K562 (cell line): ENCODE results near the gene DTX1. TPM values are rescaled to one million over a fixed set of nuclear protein-coding genes. Genes with fewer than 3 reads are reported as not detected.

Experiments used
- ATAC-seq: fragments of 200-7000 bp; cut with Tn5 transposase; 3 replicates; pipeline ENCODE4 v1.9.1; 2020; ENCODE audit warnings: moderate library complexity
- BruUV-seq: library from RNA; stranded (reverse); fragments of 400-500 nt; replicated peaks from 2 replicates; lab custom pipeline; 2021; lab: Mats Ljungman, UMichigan
- CTCF ChIA-PET: fragments of 300-600 bp; formaldehyde crosslinking; extraction: SDS; loops from one replicate; lab custom pipeline; 2021; ENCODE audit warnings: low intra/inter-chr PET ratio; lab: Yijun Ruan, JAX
- POLR2A ChIA-PET: fragments of 300-600, 350-650 bp; sonication (Branson Sonifier 250); formaldehyde crosslinking; extraction: SDS; loops from one replicate; lab custom pipeline; 2021; ENCODE audit warnings: antibody characterized with exemption, inconsistent platforms; lab: Yijun Ruan, JAX
- DNase-seq, 4 experiments: peaks; one replicate each; pipeline versions ENCODE4 v3.0.0 to v3.0.0-alpha.2; 2011 to 2018; ENCODE audit warnings: low spot score in 3 of 4, mixed read lengths in 3 of 4; ENCODE audit errors: extremely low read depth in 1 of 4
- FAIRE-seq: peaks from 2 replicates; lab custom pipeline; 2011; peaks lifted over from hg19 to GRCh38; lab: Jason Lieb, UNC
- H2AFZ ChIP-seq: 2 replicates; pipeline ENCODE4 v1.6.0; 2011; ENCODE audit warnings: low read depth, low read length, control low read depth, inconsistent platforms
- H3K27ac ChIP-seq: fragments of 200-600 bp; 3 replicates; pipeline ENCODE4 v1.8.0; 2011; ENCODE audit warnings: low read depth, mild to moderate bottlenecking, control low read depth, inconsistent platforms, low read length, moderate library complexity, mixed read lengths; ENCODE audit errors: extremely low read depth
- H3K27me3 ChIP-seq, 2 experiments: fragments of 300-600 bp in 1 of 2; 2 replicates in 1 of 2; 3 replicates in 1 of 2; pipeline versions ENCODE4 v1.6.0 to v1.8.0; 2011; ENCODE audit warnings: inconsistent platforms in 2 of 2, low read length in 2 of 2, mild to moderate bottlenecking in 1 of 2, mixed read lengths in 1 of 2, moderate library complexity in 1 of 2; ENCODE audit not compliant: control insufficient read depth in 2 of 2, insufficient read depth in 2 of 2
- H3K36me3 ChIP-seq: fragments of 300-600 bp; 3 replicates; pipeline ENCODE4 v1.8.0; 2011; ENCODE audit warnings: mild to moderate bottlenecking, low read length, inconsistent platforms; ENCODE audit not compliant: control insufficient read depth, insufficient read depth
- H3K4me1 ChIP-seq, 2 experiments: fragments of 200-600 bp in 1 of 2; replicated peaks in 1 of 2; 2 replicates in 1 of 2; 3 replicates in 1 of 2; pipeline versions ENCODE4 v1.5.1 to v1.8.0; 2011; ENCODE audit warnings: inconsistent platforms in 2 of 2, low read length in 2 of 2, mild to moderate bottlenecking in 1 of 2, mixed read lengths in 1 of 2, moderate library complexity in 1 of 2; ENCODE audit not compliant: control insufficient read depth in 2 of 2, insufficient read depth in 2 of 2
- H3K4me2 ChIP-seq: 2 replicates; pipeline ENCODE4 v1.6.1; 2011; ENCODE audit warnings: low read length, control low read depth, inconsistent platforms, mixed read lengths; ENCODE audit not compliant: insufficient read depth
- H3K4me3 ChIP-seq: fragments of 200-600 bp; sonication (generic), shearing (Covaris generic); 2 replicates; pipeline ENCODE4 v1.5.1; 2016; ENCODE audit warnings: control low read depth, inconsistent platforms
- H3K79me2 ChIP-seq: fragments of 200-600 bp; 3 replicates; pipeline ENCODE4 v1.8.0; 2011; ENCODE audit warnings: low read length, inconsistent platforms; ENCODE audit not compliant: control insufficient read depth, insufficient read depth
- H3K9ac ChIP-seq, 2 experiments: 2 replicates each; pipeline versions ENCODE4 v1.6.0 to v1.6.1; 2011; ENCODE audit warnings: low read depth in 2 of 2, low read length in 2 of 2, control low read depth in 1 of 2, inconsistent platforms in 1 of 2, mild to moderate bottlenecking in 1 of 2, mixed read lengths in 1 of 2; ENCODE audit not compliant: insufficient read depth in 1 of 2
- H3K9me1 ChIP-seq: one replicate; pipeline ENCODE4 v1.6.0; 2011; ENCODE audit warnings: inconsistent platforms, mild to moderate bottlenecking, low read length, moderate library complexity; ENCODE audit not compliant: control insufficient read depth, insufficient read depth
- H3K9me3 ChIP-seq: replicated peaks from 2 replicates; pipeline ENCODE4 v1.5.1; 2011; ENCODE audit warnings: low read depth, low read length, inconsistent platforms; ENCODE audit not compliant: control insufficient read depth, insufficient read depth
- H4K20me1 ChIP-seq: replicated peaks from 2 replicates; pipeline ENCODE4 v1.6.1; 2011; ENCODE audit warnings: low read length, inconsistent platforms, mixed read lengths; ENCODE audit not compliant: control insufficient read depth, insufficient read depth
- ADNP ChIP-seq: fragments of 200-800 bp; sonication (Bioruptor generic); IDR thresholded peaks from 2 replicates; pipeline ENCODE4 v1.6.1; 2016; ENCODE audit warnings: missing genetic modification characterization, missing compliant biosample characterization
- BRF1 ChIP-seq: IDR thresholded peaks from 3 replicates; pipeline ENCODE4 v1.6.1; 2011; ENCODE audit warnings: borderline replicate concordance, mild to moderate bottlenecking; ENCODE audit not compliant: insufficient read length; ENCODE audit errors: extremely low read depth
- CBX2 ChIP-seq: fragments of 200-600 bp; sonication (generic); IDR thresholded peaks from one replicate; pipeline ENCODE4 v1.6.1; 2012; ENCODE audit warnings: mild to moderate bottlenecking, low read length, inconsistent platforms; ENCODE audit not compliant: insufficient read depth, poor library complexity, severe bottlenecking
- LCOR ChIP-seq: sonication (generic); formaldehyde crosslinking; IDR thresholded peaks from 2 replicates; pipeline ENCODE4 v1.8.0; 2022; ENCODE audit warnings: mild to moderate bottlenecking, missing genetic modification reagents
- MTA2 ChIP-seq: fragments of 450-650 bp; IDR thresholded peaks from 2 replicates; pipeline ENCODE4 v1.6.1; 2016; ENCODE audit warnings: low read depth
- NFXL1 ChIP-seq: fragments of 450-650 bp; formaldehyde crosslinking; IDR thresholded peaks from 2 replicates; pipeline ENCODE4 v1.4.0; 2021; ENCODE audit warnings: mild to moderate bottlenecking
- PYGO2 ChIP-seq: fragments of 450-650 bp; IDR thresholded peaks from 2 replicates; pipeline ENCODE4 v1.6.1; 2016; ENCODE audit warnings: mild to moderate bottlenecking, missing genetic modification characterization, moderate library complexity, missing compliant biosample characterization
- RBM17 ChIP-seq: fragments of 200-400 bp; formaldehyde crosslinking; IDR thresholded peaks from 2 replicates; pipeline ENCODE4 v1.6.1; 2017; ENCODE audit warnings: low read depth, mild to moderate bottlenecking, low read length, borderline replicate concordance
- RBM25 ChIP-seq: fragments of 200-400 bp; formaldehyde crosslinking; IDR thresholded peaks from 2 replicates; pipeline ENCODE4 v1.6.1; 2018; ENCODE audit warnings: low read length, low read depth, moderate library complexity; ENCODE audit not compliant: severe bottlenecking
- SIN3B ChIP-seq: fragments of 450-650 bp; IDR thresholded peaks from 2 replicates; pipeline ENCODE4 v1.6.1; 2017; ENCODE audit warnings: low read depth, mild to moderate bottlenecking, moderate library complexity
- TCF15 ChIP-seq: fragments of 250-450 bp; sonication (Bioruptor Pico); IDR thresholded peaks from 2 replicates; pipeline ENCODE4 v1.8.0; 2022; ENCODE audit warnings: moderate library complexity, mild to moderate bottlenecking, inconsistent platforms
- XRCC4 ChIP-seq: IDR thresholded peaks from one replicate; pipeline ENCODE4 v1.6.1; 2011; ENCODE audit not compliant: insufficient read depth, insufficient read length; ENCODE audit errors: extremely low read depth
- ZFP36 ChIP-seq: fragments of 150-350 bp; IDR thresholded peaks from 2 replicates; pipeline ENCODE4 v1.6.1; 2018; ENCODE audit warnings: low read length, low read depth; ENCODE audit not compliant: partially characterized antibody
- ZNF584 ChIP-seq: fragments of 200-800 bp; sonication (Bioruptor generic); IDR thresholded peaks from 2 replicates; pipeline ENCODE4 v1.6.1; 2016; ENCODE audit warnings: low read depth, mild to moderate bottlenecking, missing genetic modification characterization, missing compliant biosample characterization
- WGBS: fragments of 100-300 bp; shearing (Covaris generic); methylation state at CpG from one replicate; pipeline ENCODE4 v1.1.6; 2016; ENCODE audit warnings: low coverage, mixed read lengths; ENCODE audit not compliant: insufficient coverage; ENCODE audit errors: missing lambda C conversion rate; 5-methylcytosine and 5-hydroxymethylcytosine counted together
- in situ Hi-C: fragments of 300-500 bp; cut with MboI; formaldehyde crosslinking; loops from 4 replicates; pipeline ENCODE4 v1.15.0; 2018; ENCODE audit warnings: inconsistent platforms, mixed read lengths
- intact Hi-C: fragments of 100-400 bp; cut with micrococcal nuclease; formaldehyde crosslinking; loops from 2 replicates; pipeline ENCODE4 v1.14.2; 2022
- polyA plus RNA-seq, 8 experiments: library from polyadenylated mRNA; depleted of rRNA in 4 of 8; stranded (reverse) in 5 of 8; unstranded in 3 of 8; fragments of >200 nt; fragmentation: Nextera tagmentation in 2 of 8; fragmentation: Illumina TruSeq in 1 of 8; extraction: Ambion mirVana in 2 of 8; extraction: Trizol in 1 of 8; gene quantifications; 2 replicates each; pipeline versions ENCODE4 v1.2.1 to v1.2.3, GENCODE V29; 2011 to 2014; ENCODE audit warnings: inconsistent platforms in 1 of 8, missing spikeins in 1 of 8
- total RNA-seq, 7 experiments: library from RNA; depleted of rRNA in 6 of 7; stranded (reverse); fragments of >200 nt in 6 of 7; fragmentation: Illumina TruSeq in 2 of 7; extraction: Trizol in 2 of 7; gene quantifications; 2 replicates each; pipeline versions ENCODE4 v1.2.1 to v1.2.3, GENCODE V29; 2011 to 2021; ENCODE audit warnings: low replicate concordance in 1 of 7

The DTX1 gene
- total and polyA plus RNA-seq, 9 of the 15 experiments (the other 6 are each of a cell fraction or from before 2014, with no cell fraction given): not detected

- H3K79me2 ChIP-seq: no peaks in the 10 kb centered on the region
Observed at GRCh38 chr12:113067987-113068935, 11.7 kb downstream of the DTX1 start.

More at GRCh38 chr12:113067987-113068935, 11.7 kb downstream of the DTX1 start:
- no peak for ATAC-seq
- Histone ChIP-seq H3K27me3 (peaks cover 9 to 63% of the 10 kb centered on the region in 2 experiments), H3K9ac (no peak overlapping the region), H3K4me1 (peaks cover 0 to 7% of the 10 kb centered on the region in 2 experiments; a peak in 1 of 5 replicates), H3K9me3 (no peaks in the 10 kb centered on the region), H3K36me3 (no peaks in the 10 kb centered on the region), H3K9me1 (no peaks in the 10 kb centered on the region), H3K4me3 (no peak overlapping the region), H4K20me1 (peaks cover 13% of the 10 kb centered on the region; the same call in 1 of the 2 replicates), H3K27ac (no peak overlapping the region), H3K4me2 (no peak overlapping the region), H2AFZ (no peak overlapping the region)
- in situ Hi-C loops: no loop called here
- BruUV-seq: no TSS peak
- POLR2A ChIA-PET: interaction anchor here (1.0 kb wide), 1 partner anchor 39 kb away, joined by 3 read pairs; no protein-coding TSS in a partner anchor
- TF ChIP-seq LCOR (CRISPR knock-in tag) (no peak), ZFP36 (peak; percentile 48), ADNP (tag) (no peak), XRCC4 (no peak), NFXL1 (CRISPR knock-in tag) (no peak), MTA2 (no peak), PYGO2 (tag) (no peak), BRF1 (no peak), RBM17 (no peak), CBX2 (no peak), SIN3B (no peak), ZNF584 (CRISPR knock-in tag) (no peak), RBM25 (peak; percentile 35), TCF15 (no peak)
- DNase-seq: no peak
- intact Hi-C loops: no loop called here
- CTCF ChIA-PET: no interaction called here
- 2% methylated on average over 10 of the region's 10 CpGs for WGBS
- FAIRE-seq: no peak
